Measurements from ENCODE around the gene ZNF20. TPM values are rescaled to one million over a fixed set of nuclear protein-coding genes. Genes with fewer than 3 reads are reported as not detected.

Gene ZNF20
- total and polyA plus RNA-seq, 2 donors (not counting 1 experiment from before 2014, with no cell fraction given) = 1.6 to 10.6 TPM

- Histone ChIP-seq H3K27me3 (replicated peaks in 1 of 4; ENCODE audit: control extremely low read depth in 1 of 4, control insufficient read depth in 3 of 4, insufficient read depth in 4 of 4, low read length in 3 of 4) (no peaks in the 10 kb centered on the region), H3K4me3 (ENCODE audit: control extremely low read depth in 1 of 5, extremely low read depth in 1 of 5, insufficient read depth in 1 of 5, low read depth in 2 of 5, low read length in 4 of 5) (peak overlapping the region; percentile 73 to 93 (median 83)), H4K20me1 (ENCODE audit: control insufficient read depth, insufficient read depth, low read length, poor library complexity, severe bottlenecking) (no peaks in the 10 kb centered on the region), H3K9ac (ENCODE audit: low read length) (peak overlapping the region; percentile 87), H3K9me3 (ENCODE audit: control extremely low read depth in 1 of 3, control insufficient read depth in 2 of 3, insufficient read depth in 1 of 3, low read length in 2 of 3) (peaks cover 0 to 2% (median 0%) of the 10 kb centered on the region in 3 donors), H2AFZ (ENCODE audit: insufficient read depth, low read depth, low read length, poor library complexity, severe bottlenecking) (peak overlapping the region; percentile 91), H3K36me3 (replicated peaks in 1 of 2; ENCODE audit: control extremely low read depth in 1 of 2, control insufficient read depth in 1 of 2, extremely low read depth in 1 of 2, insufficient read depth in 2 of 2, low read length in 1 of 2) (peaks cover 0 to 16% of the 10 kb centered on the region in 2 experiments), H3K4me2 (replicated peaks; ENCODE audit: low read depth, low read length, poor library complexity, severe bottlenecking) (peak overlapping the region; percentile 83), H3K79me2 (ENCODE audit: control insufficient read depth, insufficient read depth, low read length) (peaks cover 18% of the 10 kb centered on the region), H3K27ac (ENCODE audit: low read length in 2 of 2) (no peak overlapping the region), H3K4me1 (ENCODE audit: control insufficient read depth in 2 of 2, insufficient read depth in 2 of 2, low read length in 2 of 2) (peaks cover 15 to 23% of the 10 kb centered on the region in 2 donors)
- POLR2A ChIA-PET = no interaction called here
- ATAC-seq (ENCODE audit: low read depth) = no peak
- H3K27me3 Mint-ChIP-seq = no peaks in the 10 kb centered on the region
- 29% methylated on average over 10 of the region's 13 CpGs for WGBS (ENCODE audit: insufficient coverage)
- no peaks in the 10 kb centered on the region for H3K9me3 Mint-ChIP-seq (ENCODE audit: insufficient read depth)
- peaks cover 34% of the 10 kb centered on the region for H3K4me1 Mint-ChIP-seq
- no peak for DNase-seq
- CTCF ChIA-PET = interaction anchor here (1.0 to 3.5 kb wide), 5 partner anchors 13 to 341 kb away, joined by 3 to 85 read pairs (median 3); partner anchors contain the start of genes ZNF491 and ZNF700
- no peak overlapping the region for H3K27ac Mint-ChIP-seq
- peak overlapping the region; percentile 84 for H3K4me3 Mint-ChIP-seq
- TF ChIP-seq EZH2 (IDR thresholded peaks at IDR 0.05; ENCODE audit: borderline replicate concordance, insufficient read depth, low read depth, low read length, poor library complexity, severe bottlenecking) (no peak), CTCF (IDR thresholded peaks at IDR 0.05) (no peak)
- intact Hi-C loops (cut with micrococcal nuclease) = no loop called here
Observed at GRCh38 chr19:12139269-12139668, 881 bp downstream of the ZNF20 start.

GRCh38 chr19:12137221-12137940 lies 2.8 kb downstream of the ZNF20 start:
- peak overlapping the region; percentile 2 for H3K27ac Mint-ChIP-seq
- ChIA-PET CTCF (interaction anchor here (0.6 to 3.5 kb wide), 16 partner anchors 11 to 465 kb away, joined by 3 to 22 read pairs (median 4); partner anchors contain the start of genes ZNF136, ZNF491, ZNF700 and ZNF878), POLR2A (no interaction called here)
- H3K4me2 ChIP-seq (replicated peaks; ENCODE audit: low read depth, low read length, poor library complexity, severe bottlenecking) = no peak overlapping the region
- H3K9me3 ChIP-seq (ENCODE audit: control extremely low read depth in 1 of 3, control insufficient read depth in 2 of 3, insufficient read depth in 1 of 3, low read length in 2 of 3) = peaks cover 7 to 14% (median 9%) of the 10 kb centered on the region in 3 donors
- peaks cover 8 to 33% of the 10 kb centered on the region in 2 experiments for H3K36me3 ChIP-seq (replicated peaks in 1 of 2; ENCODE audit: control extremely low read depth in 1 of 2, control insufficient read depth in 1 of 2, extremely low read depth in 1 of 2, insufficient read depth in 2 of 2, low read length in 1 of 2)
- peaks cover 15 to 23% of the 10 kb centered on the region in 2 donors for H3K4me1 ChIP-seq (ENCODE audit: control insufficient read depth in 2 of 2, insufficient read depth in 2 of 2, low read length in 2 of 2)
- H3K27ac ChIP-seq (ENCODE audit: low read length in 2 of 2) = no peak overlapping the region
- H3K9ac ChIP-seq (ENCODE audit: low read length) = no peak overlapping the region
- DNase-seq (peak; percentile 64), ATAC-seq (ENCODE audit: low read depth) (no peak)
- H3K9me3 Mint-ChIP-seq (ENCODE audit: insufficient read depth) = peaks cover 4% of the 10 kb centered on the region
- H3K4me1 Mint-ChIP-seq = peaks cover 34% of the 10 kb centered on the region
- no peaks in the 10 kb centered on the region for H4K20me1 ChIP-seq (ENCODE audit: control insufficient read depth, insufficient read depth, low read length, poor library complexity, severe bottlenecking)
- TF ChIP-seq EZH2 (IDR thresholded peaks at IDR 0.05; ENCODE audit: borderline replicate concordance, insufficient read depth, low read depth, low read length, poor library complexity, severe bottlenecking) (no peak), CTCF (IDR thresholded peaks at IDR 0.05) (peak; percentile 68)
- no peak overlapping the region for H2AFZ ChIP-seq (ENCODE audit: insufficient read depth, low read depth, low read length, poor library complexity, severe bottlenecking)
- H3K27me3 ChIP-seq (replicated peaks in 1 of 4; ENCODE audit: control extremely low read depth in 1 of 4, control insufficient read depth in 3 of 4, insufficient read depth in 4 of 4, low read length in 3 of 4) = no peaks in the 10 kb centered on the region
- H3K4me3 ChIP-seq (ENCODE audit: control extremely low read depth in 1 of 5, extremely low read depth in 1 of 5, insufficient read depth in 1 of 5, low read depth in 2 of 5, low read length in 4 of 5) = no peak overlapping the region
- H3K79me2 ChIP-seq (ENCODE audit: control insufficient read depth, insufficient read depth, low read length) = peaks cover 18% of the 10 kb centered on the region
- 38% methylated on average over 2 of the region's 7 CpGs for WGBS (ENCODE audit: insufficient coverage)
- intact Hi-C loops (cut with micrococcal nuclease) = no loop called here
- no peaks in the 10 kb centered on the region for H3K27me3 Mint-ChIP-seq
- H3K4me3 Mint-ChIP-seq = peak overlapping the region; percentile 50
